Measurements from ENCODE around the gene HES2.
"Not testable (repeated sequence)": the region's sequence is repeated elsewhere in the genome, so short reads cannot be mapped to it uniquely, and the experiment has no call there.

Gene HES2

GRCh38 chr1:6419804-6420453 lies at the start of gene HES2:
TSS of gene HES2 (minus strand) at chr1:6419919. CDS start at chr1:6419820, 99 bp downstream.
- no peak for DNase-seq (ENCODE audit: low spot score)

- no peak for DNase-seq (ENCODE audit: low spot score)
Observed at GRCh38 chr1:6468729-6469461, 49.2 kb upstream of the HES2 start.

- DNase-seq (ENCODE audit: low spot score): no peak
Observed at GRCh38 chr1:6467744-6468688, 48.3 kb upstream of the HES2 start.

GRCh38 chr1:6467224-6467623 lies 47.5 kb upstream of the HES2 start:
- no peak for DNase-seq (ENCODE audit: low spot score)

GRCh38 chr1:6466751-6467150 lies 47.0 kb upstream of the HES2 start:
- no peak for DNase-seq (ENCODE audit: low spot score)

GRCh38 chr1:6466023-6466422 lies 46.3 kb upstream of the HES2 start, which contains the start of gene TNFRSF25:
TSS of gene TNFRSF25 (minus strand) at chr1:6466173. CDS start at chr1:6466107, 66 bp downstream.
- no peak for DNase-seq (ENCODE audit: low spot score)

- DNase-seq (ENCODE audit: low spot score): no peak
Observed at GRCh38 chr1:6465461-6466005, 45.8 kb upstream of the HES2 start.

GRCh38 chr1:6464915-6465314 lies 45.2 kb upstream of the HES2 start:
- DNase-seq (ENCODE audit: low spot score): no peak

GRCh38 chr1:6464514-6464836 lies 44.8 kb upstream of the HES2 start:
- no peak for DNase-seq (ENCODE audit: low spot score)

- DNase-seq (ENCODE audit: low spot score): no peak
Observed at GRCh38 chr1:6463120-6463412, 43.3 kb upstream of the HES2 start.

- no peak for DNase-seq (ENCODE audit: low spot score)
Observed at GRCh38 chr1:6462412-6463119, 42.8 kb upstream of the HES2 start.

- no peak for DNase-seq (ENCODE audit: low spot score)
Observed at GRCh38 chr1:6461538-6462411, 42.1 kb upstream of the HES2 start.

- no peak for DNase-seq (ENCODE audit: low spot score)
Observed at GRCh38 chr1:6461051-6461530, 41.4 kb upstream of the HES2 start.

GRCh38 chr1:6460301-6461050 lies 40.8 kb upstream of the HES2 start:
- no peak for DNase-seq (ENCODE audit: low spot score)

GRCh38 chr1:6459850-6460265 lies 40.1 kb upstream of the HES2 start:
- DNase-seq (ENCODE audit: low spot score): no peak

GRCh38 chr1:6456800-6457466 lies 37.2 kb upstream of the HES2 start:
- DNase-seq (ENCODE audit: low spot score): no peak

- DNase-seq (ENCODE audit: low spot score): not testable (repeated sequence)
Observed at GRCh38 chr1:6455752-6456520, 36.2 kb upstream of the HES2 start.

- DNase-seq (ENCODE audit: low spot score): peak; percentile 46
Observed at GRCh38 chr1:6454856-6455751, 35.4 kb upstream of the HES2 start.
